Neural crest cell (in vitro differentiated cells): Measurements from ENCODE around the gene ANKRD31. TPM values are rescaled to one million over a fixed set of nuclear protein-coding genes. Genes with fewer than 3 reads are reported as not detected.
"Not testable (repeated sequence)": the region's sequence is repeated elsewhere in the genome, so short reads cannot be mapped to it uniquely, and the experiment has no call there.

Source experiments
- DNase-seq: peaks from one replicate; pipeline ENCODE4 v3.0.0; 2021; ENCODE audit warnings: low read depth, mixed read lengths, low spot score
- H3K27ac Mint-ChIP-seq: one replicate; pipeline ENCODE4 v1.8.0; 2021; ENCODE audit warnings: mild to moderate bottlenecking, mixed read lengths; ENCODE audit not compliant: unreplicated experiment
- H3K27me3 Mint-ChIP-seq: 2 replicates; pipeline ENCODE4 v1.8.0; 2021; ENCODE audit warnings: low read depth, mild to moderate bottlenecking, mixed read lengths
- H3K36me3 Mint-ChIP-seq: 2 replicates; pipeline ENCODE4 v1.8.0; 2021; ENCODE audit warnings: low read depth, mild to moderate bottlenecking, mixed read lengths
- H3K4me1 Mint-ChIP-seq: 2 replicates; pipeline ENCODE4 v1.8.0; 2021; ENCODE audit warnings: mixed read lengths
- H3K4me3 Mint-ChIP-seq: one replicate; pipeline ENCODE4 v1.8.0; 2021; ENCODE audit warnings: mild to moderate bottlenecking, mixed read lengths
- H3K9me3 Mint-ChIP-seq: 2 replicates; pipeline ENCODE4 v1.8.0; 2021; ENCODE audit warnings: mixed read lengths
- total RNA-seq: library from RNA; stranded (reverse); gene quantifications from 2 replicates; pipeline ENCODE4 v1.2.1, GENCODE V29; 2021
- TF ChIP-seq, protein P1 (sequence below): fragments of 200-600 bp; sonication (generic); conservative IDR thresholded peaks from 2 replicates; pipeline ENCODE4 v1.5.0; 2021; ENCODE audit warnings: antibody characterized with exemption, mild to moderate bottlenecking

The ANKRD31 gene
- total RNA-seq, 1 donor from 2014 or later, result 0.51 TPM

DNA sequence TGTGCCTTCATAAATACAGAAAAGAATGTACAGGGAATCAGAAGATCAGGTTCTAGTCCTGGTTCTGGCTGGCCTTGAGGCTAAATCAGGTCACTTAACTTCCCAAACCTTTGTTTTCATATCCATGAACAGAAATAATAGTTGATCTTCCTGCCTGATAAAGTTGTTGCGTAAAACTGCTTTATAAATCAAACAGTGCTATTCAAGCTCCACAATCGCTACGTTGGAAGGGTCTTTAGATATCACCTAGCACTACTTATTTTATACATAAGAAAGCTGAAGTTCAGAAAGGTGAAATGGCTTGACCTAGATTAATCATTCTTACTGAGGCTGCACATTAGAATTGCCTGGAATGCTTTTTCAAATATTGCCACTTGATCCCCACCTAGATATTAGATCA, 148.0 kb downstream of the ANKRD31 start:
- Mint-ChIP-seq H3K27ac (no peak overlapping the region), H3K36me3 (no peaks in the 10 kb centered on the region), H3K9me3 (no peaks in the 10 kb centered on the region), H3K27me3 (no peaks in the 10 kb centered on the region), H3K4me1 (no peaks in the 10 kb centered on the region), H3K4me3 (no peak overlapping the region)
- TF ChIP-seq, protein P1, sequence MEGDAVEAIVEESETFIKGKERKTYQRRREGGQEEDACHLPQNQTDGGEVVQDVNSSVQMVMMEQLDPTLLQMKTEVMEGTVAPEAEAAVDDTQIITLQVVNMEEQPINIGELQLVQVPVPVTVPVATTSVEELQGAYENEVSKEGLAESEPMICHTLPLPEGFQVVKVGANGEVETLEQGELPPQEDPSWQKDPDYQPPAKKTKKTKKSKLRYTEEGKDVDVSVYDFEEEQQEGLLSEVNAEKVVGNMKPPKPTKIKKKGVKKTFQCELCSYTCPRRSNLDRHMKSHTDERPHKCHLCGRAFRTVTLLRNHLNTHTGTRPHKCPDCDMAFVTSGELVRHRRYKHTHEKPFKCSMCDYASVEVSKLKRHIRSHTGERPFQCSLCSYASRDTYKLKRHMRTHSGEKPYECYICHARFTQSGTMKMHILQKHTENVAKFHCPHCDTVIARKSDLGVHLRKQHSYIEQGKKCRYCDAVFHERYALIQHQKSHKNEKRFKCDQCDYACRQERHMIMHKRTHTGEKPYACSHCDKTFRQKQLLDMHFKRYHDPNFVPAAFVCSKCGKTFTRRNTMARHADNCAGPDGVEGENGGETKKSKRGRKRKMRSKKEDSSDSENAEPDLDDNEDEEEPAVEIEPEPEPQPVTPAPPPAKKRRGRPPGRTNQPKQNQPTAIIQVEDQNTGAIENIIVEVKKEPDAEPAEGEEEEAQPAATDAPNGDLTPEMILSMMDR, result no peak
- no peak for DNase-seq

GRCh38 chr5:75081510-75081909, 155.2 kb downstream of the ANKRD31 start:
- no peaks in the 10 kb centered on the region for H3K9me3 Mint-ChIP-seq
- no peak overlapping the region for H3K4me3 Mint-ChIP-seq
- H3K27me3 Mint-ChIP-seq, result no peaks in the 10 kb centered on the region
- no peaks in the 10 kb centered on the region for H3K4me1 Mint-ChIP-seq
- H3K27ac Mint-ChIP-seq, result no peak overlapping the region
- H3K36me3 Mint-ChIP-seq, result no peaks in the 10 kb centered on the region
- TF ChIP-seq, protein P1, result no peak
- DNase-seq, result no peak

GRCh38 chr5:75079346-75079745, 157.3 kb downstream of the ANKRD31 start:
- not testable (repeated sequence) for H3K4me3 Mint-ChIP-seq, H3K9me3 Mint-ChIP-seq, DNase-seq, H3K4me1 Mint-ChIP-seq, H3K27me3 Mint-ChIP-seq, H3K36me3 Mint-ChIP-seq, H3K27ac Mint-ChIP-seq

- Mint-ChIP-seq H3K27me3 (no peaks in the 10 kb centered on the region), H3K4me1 (no peaks in the 10 kb centered on the region), H3K4me3 (no peak overlapping the region), H3K9me3 (no peaks in the 10 kb centered on the region), H3K27ac (no peak overlapping the region), H3K36me3 (no peaks in the 10 kb centered on the region)
- DNase-seq, result no peak
- TF ChIP-seq, protein P1, result no peak
Observed at GRCh38 chr5:75078027-75078426, 158.7 kb downstream of the ANKRD31 start.

DNA sequence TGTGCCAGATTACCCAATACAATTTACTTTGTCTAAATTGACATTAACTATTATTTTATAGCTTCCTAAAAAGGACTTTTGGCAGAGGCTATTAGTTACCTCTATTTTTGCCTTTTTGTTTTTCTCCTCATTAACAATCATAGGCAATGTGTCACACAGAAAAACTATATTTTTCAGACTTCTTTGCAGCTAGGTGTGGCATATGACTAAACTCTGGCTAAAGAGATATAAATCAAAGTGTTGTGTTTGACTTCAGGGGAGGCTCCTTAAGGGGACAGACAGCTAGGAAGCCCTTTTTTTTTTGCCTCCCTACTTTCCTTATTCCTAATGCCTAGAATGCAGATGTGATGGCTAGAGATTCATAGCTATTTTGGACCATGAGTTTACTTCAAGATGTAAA, 164.6 kb downstream of the ANKRD31 start:
- TF ChIP-seq, protein P1, result no peak
- no peaks in the 10 kb centered on the region for H3K9me3 Mint-ChIP-seq

DNA sequence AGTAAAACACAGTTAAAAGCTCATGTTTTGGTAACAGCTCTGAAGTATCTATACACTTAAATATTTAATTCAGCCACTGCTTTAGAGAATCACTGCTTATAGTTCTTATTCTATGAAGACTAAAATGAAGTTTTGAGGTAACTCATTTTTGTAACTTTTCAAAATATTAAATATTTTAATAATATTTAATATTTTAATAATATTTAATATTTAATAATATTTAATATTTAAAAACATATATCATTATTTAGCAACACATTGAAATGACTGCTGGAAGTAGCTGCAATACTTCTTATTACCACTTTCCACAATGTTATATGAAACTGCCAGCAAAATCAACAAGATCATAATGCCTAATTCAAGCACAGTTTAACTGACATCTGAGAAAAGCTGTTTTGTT, 165.6 kb downstream of the ANKRD31 start:
- no peaks in the 10 kb centered on the region for H3K4me1 Mint-ChIP-seq

More for the DNA sequence above, 164.6 kb downstream of the ANKRD31 start:
- no peaks in the 10 kb centered on the region for H3K27me3 Mint-ChIP-seq
- H3K4me3 Mint-ChIP-seq, result no peak overlapping the region
- no peaks in the 10 kb centered on the region for H3K4me1 Mint-ChIP-seq
- H3K27ac Mint-ChIP-seq, result no peak overlapping the region
- no peaks in the 10 kb centered on the region for H3K36me3 Mint-ChIP-seq
- DNase-seq, result no peak

More for the DNA sequence above, 165.6 kb downstream of the ANKRD31 start:
- no peak overlapping the region for H3K4me3 Mint-ChIP-seq
- H3K9me3 Mint-ChIP-seq, result no peaks in the 10 kb centered on the region
- no peaks in the 10 kb centered on the region for H3K36me3 Mint-ChIP-seq
- H3K27ac Mint-ChIP-seq, result no peak overlapping the region
- H3K27me3 Mint-ChIP-seq, result no peaks in the 10 kb centered on the region
- TF ChIP-seq, protein P1, result peak; percentile 42
- DNase-seq, result no peak
